ENCODE results near the gene POP4.

The POP4 gene

DNA sequence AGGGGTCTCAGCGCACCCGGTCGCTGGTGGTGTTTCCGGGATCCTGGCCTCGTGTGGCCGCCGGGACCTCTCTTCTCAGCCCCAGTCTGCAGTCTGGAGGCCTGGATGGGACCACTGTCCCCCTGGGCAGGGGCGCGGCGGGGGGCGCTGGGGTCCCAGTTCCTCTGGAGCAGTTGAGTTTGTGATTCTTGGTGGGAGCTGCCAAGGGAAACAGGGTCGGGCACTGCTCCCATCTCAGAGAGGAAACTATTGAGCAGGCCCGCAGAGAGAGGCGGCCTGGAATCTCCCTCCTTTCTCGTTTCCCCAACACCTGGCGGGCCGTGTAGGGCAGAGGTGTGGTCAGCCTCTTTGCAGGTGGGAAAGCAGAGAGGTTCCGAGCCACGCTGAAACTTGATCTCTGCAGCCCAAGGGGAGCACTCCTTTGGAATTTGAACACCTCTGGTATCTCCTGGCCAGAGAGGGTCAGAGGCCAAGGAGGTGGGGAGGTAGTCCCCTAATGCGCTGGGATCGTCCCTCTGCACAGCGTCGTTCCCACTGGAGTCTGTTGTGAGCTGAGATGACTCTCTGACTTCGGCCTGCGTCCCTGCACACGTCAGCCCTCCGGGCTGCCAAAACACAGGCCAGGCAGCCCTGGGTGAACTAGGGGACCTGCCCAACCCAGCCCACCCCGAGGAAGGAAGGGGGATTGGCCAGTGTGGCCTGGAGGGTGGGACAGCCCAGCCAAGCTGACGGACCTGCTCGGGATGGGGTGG lies 59.9 kb downstream of the POP4 start (continued):
- TF ChIP-seq HIC1 (tag by site-specific recombination; IDR thresholded peaks at IDR 0.05), result 0 out of 2 replicates have a peak, but pooled peaks have one; percentile 54
- TF ChIP-seq ZNF211 (tag by site-specific recombination; IDR thresholded peaks at IDR 0.05; ENCODE audit: low read depth), result no peak
- peak; percentile 56 for TF ChIP-seq KLF8 (tag by site-specific recombination; IDR thresholded peaks at IDR 0.05)
- no peak for TF ChIP-seq ZNF768 (tag by site-specific recombination; IDR thresholded peaks at IDR 0.05)
- TF ChIP-seq ZNF530 (tag by site-specific recombination; IDR thresholded peaks at IDR 0.05; ENCODE audit: low read depth), result no peak
- TF ChIP-seq GLIS2 (tag by site-specific recombination; IDR thresholded peaks at IDR 0.05), result peak; percentile 78
- TF ChIP-seq KLF9 (tag by site-specific recombination; IDR thresholded peaks at IDR 0.05; ENCODE audit: low read depth), result 0 out of 2 replicates have a peak, but pooled peaks have one; percentile 19
- peak; percentile 95 for TF ChIP-seq BCL11B (tag by site-specific recombination; IDR thresholded peaks at IDR 0.05; ENCODE audit: low read depth)
- no peak for TF ChIP-seq ZSCAN16 (tag by site-specific recombination; IDR thresholded peaks at IDR 0.05)
- TF ChIP-seq ZNF600 (tag by site-specific recombination; IDR thresholded peaks at IDR 0.05), result peak; percentile 92
- TF ChIP-seq ZNF121 (tag by site-specific recombination; IDR thresholded peaks at IDR 0.05), result 0 out of 2 replicates have a peak, but pooled peaks have one; percentile 24
- TF ChIP-seq ZNF544 (tag by site-specific recombination; IDR thresholded peaks at IDR 0.05), result no peak
- TF ChIP-seq ZFP41 (tag by site-specific recombination; IDR thresholded peaks at IDR 0.05; ENCODE audit: borderline replicate concordance), result no peak
- no peak for TF ChIP-seq ZNF510 (tag by site-specific recombination; IDR thresholded peaks at IDR 0.05; ENCODE audit: insufficient replicate concordance)
- peak; percentile 4; the same call in 1 of the 2 replicates for TF ChIP-seq ZNF341 (tag by site-specific recombination; IDR thresholded peaks at IDR 0.05; ENCODE audit: low read depth)
- TF ChIP-seq OVOL3 (tag by site-specific recombination; IDR thresholded peaks at IDR 0.05), result no peak
- peak; percentile 31; the same call in 1 of the 2 replicates for TF ChIP-seq ZBTB48 (tag by site-specific recombination; IDR thresholded peaks at IDR 0.05)
- peak; percentile 59; the same call in 1 of the 2 replicates for TF ChIP-seq KLF17 (tag by site-specific recombination; IDR thresholded peaks at IDR 0.05)
- no peak for TF ChIP-seq ZNF174 (tag by site-specific recombination; IDR thresholded peaks at IDR 0.05)
- TF ChIP-seq IKZF3 (tag by site-specific recombination; IDR thresholded peaks at IDR 0.05), result peak; percentile 59; the same call in 1 of the 2 replicates
- TF ChIP-seq KLF1 (tag by site-specific recombination; IDR thresholded peaks at IDR 0.05), result 0 out of 2 replicates have a peak, but pooled peaks have one; percentile 33
- TF ChIP-seq ZNF132 (tag by site-specific recombination; IDR thresholded peaks at IDR 0.05; ENCODE audit: borderline replicate concordance), result no peak
- TF ChIP-seq, protein P1, sequence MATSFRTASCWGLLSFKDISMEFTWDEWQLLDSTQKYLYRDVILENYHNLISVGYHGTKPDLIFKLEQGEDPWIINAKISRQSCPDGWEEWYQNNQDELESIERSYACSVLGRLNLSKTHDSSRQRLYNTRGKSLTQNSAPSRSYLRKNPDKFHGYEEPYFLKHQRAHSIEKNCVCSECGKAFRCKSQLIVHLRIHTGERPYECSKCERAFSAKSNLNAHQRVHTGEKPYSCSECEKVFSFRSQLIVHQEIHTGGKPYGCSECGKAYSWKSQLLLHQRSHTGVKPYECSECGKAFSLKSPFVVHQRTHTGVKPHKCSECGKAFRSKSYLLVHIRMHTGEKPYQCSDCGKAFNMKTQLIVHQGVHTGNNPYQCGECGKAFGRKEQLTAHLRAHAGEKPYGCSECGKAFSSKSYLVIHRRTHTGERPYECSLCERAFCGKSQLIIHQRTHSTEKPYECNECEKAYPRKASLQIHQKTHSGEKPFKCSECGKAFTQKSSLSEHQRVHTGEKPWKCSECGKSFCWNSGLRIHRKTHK (tag by site-specific recombination; IDR thresholded peaks at IDR 0.05), result no peak
- no peak for TF ChIP-seq ZNF76 (tag by site-specific recombination; IDR thresholded peaks at IDR 0.05; ENCODE audit: borderline replicate concordance, low read depth)
- no peak for TF ChIP-seq ZNF114 (tag by site-specific recombination; IDR thresholded peaks at IDR 0.05)
- TF ChIP-seq, protein P2, sequence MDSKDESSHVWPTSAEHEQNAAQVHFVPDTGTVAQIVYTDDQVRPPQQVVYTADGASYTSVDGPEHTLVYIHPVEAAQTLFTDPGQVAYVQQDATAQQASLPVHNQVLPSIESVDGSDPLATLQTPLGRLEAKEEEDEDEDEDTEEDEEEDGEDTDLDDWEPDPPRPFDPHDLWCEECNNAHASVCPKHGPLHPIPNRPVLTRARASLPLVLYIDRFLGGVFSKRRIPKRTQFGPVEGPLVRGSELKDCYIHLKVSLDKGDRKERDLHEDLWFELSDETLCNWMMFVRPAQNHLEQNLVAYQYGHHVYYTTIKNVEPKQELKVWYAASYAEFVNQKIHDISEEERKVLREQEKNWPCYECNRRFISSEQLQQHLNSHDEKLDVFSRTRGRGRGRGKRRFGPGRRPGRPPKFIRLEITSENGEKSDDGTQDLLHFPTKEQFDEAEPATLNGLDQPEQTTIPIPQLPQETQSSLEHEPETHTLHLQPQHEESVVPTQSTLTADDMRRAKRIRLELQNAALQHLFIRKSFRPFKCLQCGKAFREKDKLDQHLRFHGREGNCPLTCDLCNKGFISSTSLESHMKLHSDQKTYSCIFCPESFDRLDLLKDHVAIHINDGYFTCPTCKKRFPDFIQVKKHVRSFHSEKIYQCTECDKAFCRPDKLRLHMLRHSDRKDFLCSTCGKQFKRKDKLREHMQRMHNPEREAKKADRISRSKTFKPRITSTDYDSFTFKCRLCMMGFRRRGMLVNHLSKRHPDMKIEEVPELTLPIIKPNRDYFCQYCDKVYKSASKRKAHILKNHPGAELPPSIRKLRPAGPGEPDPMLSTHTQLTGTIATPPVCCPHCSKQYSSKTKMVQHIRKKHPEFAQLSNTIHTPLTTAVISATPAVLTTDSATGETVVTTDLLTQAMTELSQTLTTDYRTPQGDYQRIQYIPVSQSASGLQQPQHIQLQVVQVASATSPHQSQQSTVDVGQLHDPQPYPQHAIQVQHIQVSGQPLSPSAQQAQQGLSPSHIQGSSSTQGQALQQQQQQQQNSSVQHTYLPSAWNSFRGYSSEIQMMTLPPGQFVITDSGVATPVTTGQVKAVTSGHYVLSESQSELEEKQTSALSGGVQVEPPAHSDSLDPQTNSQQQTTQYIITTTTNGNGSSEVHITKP (tag by site-specific recombination; IDR thresholded peaks at IDR 0.05), result peak; percentile 72
- TF ChIP-seq, protein P3, sequence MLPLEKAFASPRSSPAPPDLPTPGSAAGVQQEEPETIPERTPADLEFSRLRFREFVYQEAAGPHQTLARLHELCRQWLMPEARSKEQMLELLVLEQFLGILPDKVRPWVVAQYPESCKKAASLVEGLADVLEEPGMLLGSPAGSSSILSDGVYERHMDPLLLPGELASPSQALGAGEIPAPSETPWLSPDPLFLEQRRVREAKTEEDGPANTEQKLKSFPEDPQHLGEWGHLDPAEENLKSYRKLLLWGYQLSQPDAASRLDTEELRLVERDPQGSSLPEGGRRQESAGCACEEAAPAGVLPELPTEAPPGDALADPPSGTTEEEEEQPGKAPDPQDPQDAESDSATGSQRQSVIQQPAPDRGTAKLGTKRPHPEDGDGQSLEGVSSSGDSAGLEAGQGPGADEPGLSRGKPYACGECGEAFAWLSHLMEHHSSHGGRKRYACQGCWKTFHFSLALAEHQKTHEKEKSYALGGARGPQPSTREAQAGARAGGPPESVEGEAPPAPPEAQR (tag by site-specific recombination; IDR thresholded peaks at IDR 0.05), result no peak
- no peak for TF ChIP-seq ZNF169 (tag by site-specific recombination; IDR thresholded peaks at IDR 0.05)
- 0 out of 2 replicates have a peak, but pooled peaks have one; percentile 62 for TF ChIP-seq ZNF645 (tag by site-specific recombination; IDR thresholded peaks at IDR 0.05)

All from HEK293 (cell line).